C4-2B (cell line): ENCODE results near the gene NANS.

Source experiments
- CTCF ChIP-seq: fragments of 450-650 bp; conservative IDR thresholded peaks from 2 replicates; pipeline ENCODE4 v1.5.1; 2017; ENCODE audit warnings: mild to moderate bottlenecking
- ZFX ChIP-seq: fragments of 450-650 bp; IDR thresholded peaks from 2 replicates; pipeline ENCODE4 v1.6.1; 2017

- TF ChIP-seq CTCF = no peak; the same call in 1 of the 2 replicates
- no peak for TF ChIP-seq ZFX
These were observed 11.0 kb upstream of the NANS start for GRCh38 chr9:98045234-98046179.
